ENCODE data around the gene NME4.

GRCh38 chr16:369275-369865 lies 27.6 kb upstream of the NME4 start:
- TF ChIP-seq CTCF (IDR thresholded peaks at IDR 0.05) = no peak
- TF ChIP-seq POLR2A (IDR thresholded peaks at IDR 0.05) = no peak
